IPS-18a (cell line): ENCODE data around the gene GZF1.
A peak's percentile ranks its signal among the peaks of the same experiment; 100 is the strongest.
"Not testable (repeated sequence)": the region's sequence is repeated elsewhere in the genome, so short reads cannot be mapped to it uniquely, and the experiment has no call there.

ENCODE experiments used
- H3K27ac ChIP-seq: one replicate; pipeline ENCODE4 v1.5.1; 2013; ENCODE audit warnings: low read length
- H3K27me3 ChIP-seq: one replicate; pipeline ENCODE4 v1.6.1; 2013; ENCODE audit warnings: mild to moderate bottlenecking, low read length; ENCODE audit not compliant: control insufficient read depth, insufficient read depth
- H3K36me3 ChIP-seq: one replicate; pipeline ENCODE4 v1.6.1; 2013; ENCODE audit warnings: low read depth, low read length; ENCODE audit not compliant: control insufficient read depth
- H3K4me1 ChIP-seq: one replicate; pipeline ENCODE4 v1.6.1; 2013; ENCODE audit warnings: low read depth, low read length; ENCODE audit not compliant: control insufficient read depth
- H3K4me3 ChIP-seq: one replicate; pipeline ENCODE4 v1.5.1; 2013; ENCODE audit warnings: low read length
- H3K9ac ChIP-seq: one replicate; pipeline ENCODE4 v1.6.1; 2013; ENCODE audit warnings: mild to moderate bottlenecking, low read length, moderate library complexity
- H3K9me3 ChIP-seq: one replicate; pipeline ENCODE4 v1.6.1; 2013; ENCODE audit warnings: low read depth, low read length; ENCODE audit not compliant: control insufficient read depth

Gene GZF1

DNA sequence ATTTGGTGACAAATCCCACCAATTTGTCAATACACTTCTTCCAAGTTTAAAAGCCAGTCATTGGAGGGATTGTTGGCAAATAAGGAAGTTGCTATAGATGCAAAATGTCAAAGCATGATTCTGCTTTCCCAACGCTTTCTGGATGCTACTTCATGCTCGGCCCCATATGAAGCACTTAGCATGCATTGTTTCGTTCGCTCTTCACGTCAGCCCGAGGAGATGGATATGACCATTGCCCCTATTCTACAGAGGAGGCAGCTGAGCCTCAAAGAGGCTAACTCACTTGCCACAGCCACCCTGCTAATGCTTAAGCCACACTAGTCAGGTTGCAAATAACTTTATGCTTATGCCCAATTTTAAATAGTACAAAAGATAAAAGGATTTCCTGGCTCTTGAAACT, 14.2 kb upstream of the GZF1 start:
- no peaks in the 10 kb centered on the region for H3K9me3 ChIP-seq
- H3K27me3 ChIP-seq: no peaks in the 10 kb centered on the region
- H3K27ac ChIP-seq: no peak overlapping the region

DNA sequence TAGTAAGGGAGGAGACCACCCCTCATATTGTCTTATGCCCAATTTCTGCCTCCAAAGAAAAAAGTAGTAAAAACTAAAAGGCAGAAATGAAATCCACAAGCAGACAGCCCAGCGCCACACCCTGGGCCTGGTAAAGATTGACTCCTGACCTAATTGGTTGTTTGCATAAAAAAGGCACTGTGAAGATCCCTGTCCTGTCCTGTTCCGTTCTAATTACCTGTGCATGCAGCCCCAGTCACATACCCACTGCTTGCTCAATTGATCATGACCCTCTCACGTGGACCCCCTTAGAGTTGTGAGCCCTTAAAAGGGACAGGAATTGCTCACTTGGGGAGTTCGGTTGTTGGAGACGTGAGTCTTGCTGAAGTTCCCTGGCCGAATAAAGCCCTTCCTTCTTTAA, 13.5 kb upstream of the GZF1 start:
- H3K4me3 ChIP-seq: not testable (repeated sequence)

More for the DNA sequence above, 14.2 kb upstream of the GZF1 start:
- Histone ChIP-seq H3K9ac (no peak overlapping the region), H3K4me1 (peaks cover 9% of the 10 kb centered on the region), H3K36me3 (no peaks in the 10 kb centered on the region), H3K4me3 (no peak overlapping the region)

DNA sequence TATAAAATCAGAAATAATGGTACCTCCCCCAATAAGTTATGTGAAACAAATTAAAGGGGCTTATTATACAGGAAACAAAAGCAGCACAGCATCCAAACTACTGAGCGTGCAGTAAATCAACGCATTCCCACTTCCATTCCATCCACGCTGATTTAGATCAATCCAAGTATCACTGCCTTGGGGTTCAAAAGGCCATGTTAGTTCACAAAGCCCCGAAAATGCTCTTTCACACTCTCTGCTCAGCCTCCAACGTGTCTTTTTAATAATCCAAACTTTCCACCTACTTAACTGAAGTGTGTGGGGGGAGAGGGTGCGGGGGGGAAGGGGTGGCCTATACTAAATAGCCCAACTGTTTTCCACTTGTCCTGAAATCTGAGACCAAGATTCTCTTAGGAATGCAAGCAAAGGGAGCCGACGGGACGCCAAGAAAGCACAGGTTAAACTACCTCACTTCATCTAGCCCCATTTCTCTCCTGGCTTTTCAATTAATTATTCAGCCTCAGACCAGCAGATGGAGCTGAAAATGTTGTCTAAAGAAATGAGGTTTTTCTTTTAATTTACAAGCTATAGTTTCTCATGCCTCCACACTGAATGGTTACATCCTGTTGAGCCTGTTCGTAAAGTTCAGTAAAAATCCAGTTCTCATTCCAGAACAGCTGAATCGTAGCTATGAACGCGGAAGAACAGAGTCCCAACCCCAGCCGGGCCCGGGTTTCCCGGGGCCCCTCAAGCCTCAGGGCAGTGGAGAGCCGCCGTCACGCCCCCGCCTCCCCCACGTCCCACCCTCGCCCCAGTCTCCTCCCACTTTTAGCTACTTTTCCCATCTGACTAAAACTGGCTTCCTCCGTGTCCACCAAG, 12.4 kb upstream of the GZF1 start:
- Histone ChIP-seq H3K4me3 (peak overlapping the region; percentile 90), H3K27ac (peak overlapping the region; percentile 61), H3K27me3 (no peaks in the 10 kb centered on the region), H3K9me3 (no peaks in the 10 kb centered on the region), H3K36me3 (peaks cover 8% of the 10 kb centered on the region), H3K9ac (peak overlapping the region; percentile 67), H3K4me1 (peaks cover 9% of the 10 kb centered on the region)

More for the DNA sequence above, 13.5 kb upstream of the GZF1 start:
- H3K36me3 ChIP-seq, H3K4me1 ChIP-seq, H3K9ac ChIP-seq, H3K27ac ChIP-seq, H3K27me3 ChIP-seq, H3K9me3 ChIP-seq: not testable (repeated sequence)

DNA sequence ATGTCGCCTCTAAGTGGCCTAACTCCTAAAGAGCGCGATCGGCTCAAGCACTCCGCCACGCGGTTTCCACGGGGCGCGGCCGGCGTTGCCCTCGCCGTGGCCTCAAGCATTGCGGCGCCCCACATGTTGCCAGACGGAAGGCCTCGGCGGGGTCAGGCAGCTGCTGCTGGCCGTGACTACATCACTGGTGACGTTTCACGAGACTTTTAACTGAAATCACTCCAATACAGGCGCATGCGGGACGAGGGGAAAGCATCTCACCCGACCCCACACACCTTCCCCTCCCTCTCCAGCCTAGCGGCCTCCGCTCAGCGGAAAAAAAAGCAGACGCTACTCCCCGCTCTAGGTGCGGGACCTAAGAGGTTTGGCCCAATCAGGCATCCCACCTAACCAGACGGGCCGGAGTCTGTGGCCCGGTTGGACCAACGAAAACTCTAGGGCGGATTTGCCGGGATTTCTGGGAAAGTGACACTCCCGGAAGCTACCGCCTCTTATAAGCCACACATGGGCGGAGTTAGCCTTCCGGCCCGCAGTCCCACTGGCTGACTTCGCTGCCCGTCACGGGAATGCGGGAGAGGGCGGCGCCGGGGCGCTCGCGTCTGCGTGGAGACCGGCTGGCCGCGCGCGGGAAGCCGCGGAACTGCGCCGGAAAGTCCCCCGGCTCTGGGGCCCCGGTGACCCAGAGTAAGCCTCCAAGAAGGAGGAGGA, 11.6 kb upstream of the GZF1 start, which contains the start of gene NXT1:
Gene NXT1 (plus strand): TSS at position 596 of the 708 bp plus-strand sequence. CDS start 3,251 bp downstream, outside the sequence.
- H3K36me3 ChIP-seq: peaks cover 16% of the 10 kb centered on the region
- peak within 1 kb of the TSS; percentile 61 for H3K27ac ChIP-seq
- H3K9ac ChIP-seq: peak within 1 kb of the TSS; percentile 67
- no peaks in the 10 kb centered on the region for H3K9me3 ChIP-seq
- peaks cover 9% of the 10 kb centered on the region for H3K4me1 ChIP-seq
- H3K27me3 ChIP-seq: no peaks in the 10 kb centered on the region
- peak within 1 kb of the TSS; percentile 90 for H3K4me3 ChIP-seq

DNA sequence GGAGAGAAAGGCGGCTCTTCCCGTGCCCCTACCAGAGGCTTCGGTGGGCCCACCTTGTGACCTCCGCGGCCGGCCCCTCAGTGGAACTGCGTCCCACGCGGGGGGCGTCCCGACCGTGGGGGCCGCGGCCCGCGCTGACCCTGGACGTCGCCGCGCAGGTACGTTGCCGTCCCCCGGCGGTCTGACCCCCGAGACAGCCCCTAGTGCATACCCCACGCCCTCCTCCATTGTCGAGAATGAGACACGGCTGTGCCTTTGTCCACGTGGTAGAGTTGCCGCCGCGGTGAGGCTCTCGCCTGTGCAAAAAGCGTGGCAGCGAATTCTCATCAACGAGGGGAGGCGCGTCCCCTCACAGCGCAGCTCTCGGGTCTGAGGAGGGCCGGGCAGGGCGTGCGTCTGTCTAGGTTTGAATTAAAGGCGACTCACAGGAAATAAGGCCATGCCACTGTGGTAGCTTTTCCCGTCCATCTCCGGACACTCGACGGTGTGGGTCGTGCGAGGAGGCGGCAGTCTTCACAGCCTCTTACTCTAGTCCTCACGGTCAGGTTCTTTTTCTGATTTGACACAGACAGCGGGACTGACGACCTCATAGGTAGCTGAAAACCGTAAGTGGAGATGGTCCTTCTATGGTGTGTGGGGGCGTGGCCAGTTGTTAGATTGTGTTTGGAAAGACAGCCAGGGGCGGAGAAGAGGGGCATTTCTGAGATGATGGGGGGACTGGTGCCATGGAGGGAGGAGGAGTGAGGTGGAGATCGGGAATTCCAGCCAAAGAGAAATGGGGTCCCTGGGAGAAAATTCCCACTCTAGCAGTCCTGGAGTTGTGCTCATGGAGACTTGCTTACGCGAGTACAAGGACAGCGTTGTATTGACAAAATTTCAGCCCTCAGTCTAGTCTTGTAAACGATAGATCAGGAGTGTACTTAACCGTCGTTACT, 10.8 kb upstream of the GZF1 start:
- H3K36me3 ChIP-seq: peaks cover 22% of the 10 kb centered on the region
- H3K9ac ChIP-seq: peak overlapping the region; percentile 67
- peak overlapping the region; percentile 90 for H3K4me3 ChIP-seq
- no peak overlapping the region for H3K27ac ChIP-seq
- peaks cover 9% of the 10 kb centered on the region for H3K4me1 ChIP-seq
- no peaks in the 10 kb centered on the region for H3K9me3 ChIP-seq
- H3K27me3 ChIP-seq: no peaks in the 10 kb centered on the region

DNA sequence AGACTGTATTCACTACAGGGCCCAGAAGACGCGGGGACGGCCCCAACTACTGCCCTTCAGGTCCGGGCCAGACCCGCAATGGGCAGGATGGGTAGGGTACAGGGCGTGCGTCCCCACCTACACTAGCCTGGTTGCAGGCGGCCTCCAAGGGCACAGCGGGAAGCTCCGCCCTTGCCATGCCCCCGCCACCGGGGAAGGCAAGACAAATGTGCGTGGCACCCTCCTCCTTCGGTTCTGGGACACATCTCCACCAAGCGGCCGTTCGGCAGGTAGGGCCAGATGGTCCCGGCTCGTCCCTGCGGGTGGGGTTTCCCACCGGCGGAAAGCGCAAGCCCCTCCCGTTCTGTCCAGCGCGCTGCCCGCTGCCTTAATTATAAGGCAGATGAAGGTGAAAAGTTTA, 5.8 kb upstream of the GZF1 start:
- Histone ChIP-seq H3K4me3 (no peak overlapping the region), H3K4me1 (peaks cover 10% of the 10 kb centered on the region), H3K27ac (no peak overlapping the region), H3K36me3 (peaks cover 22% of the 10 kb centered on the region), H3K9ac (no peak overlapping the region), H3K9me3 (no peaks in the 10 kb centered on the region), H3K27me3 (no peaks in the 10 kb centered on the region)

DNA sequence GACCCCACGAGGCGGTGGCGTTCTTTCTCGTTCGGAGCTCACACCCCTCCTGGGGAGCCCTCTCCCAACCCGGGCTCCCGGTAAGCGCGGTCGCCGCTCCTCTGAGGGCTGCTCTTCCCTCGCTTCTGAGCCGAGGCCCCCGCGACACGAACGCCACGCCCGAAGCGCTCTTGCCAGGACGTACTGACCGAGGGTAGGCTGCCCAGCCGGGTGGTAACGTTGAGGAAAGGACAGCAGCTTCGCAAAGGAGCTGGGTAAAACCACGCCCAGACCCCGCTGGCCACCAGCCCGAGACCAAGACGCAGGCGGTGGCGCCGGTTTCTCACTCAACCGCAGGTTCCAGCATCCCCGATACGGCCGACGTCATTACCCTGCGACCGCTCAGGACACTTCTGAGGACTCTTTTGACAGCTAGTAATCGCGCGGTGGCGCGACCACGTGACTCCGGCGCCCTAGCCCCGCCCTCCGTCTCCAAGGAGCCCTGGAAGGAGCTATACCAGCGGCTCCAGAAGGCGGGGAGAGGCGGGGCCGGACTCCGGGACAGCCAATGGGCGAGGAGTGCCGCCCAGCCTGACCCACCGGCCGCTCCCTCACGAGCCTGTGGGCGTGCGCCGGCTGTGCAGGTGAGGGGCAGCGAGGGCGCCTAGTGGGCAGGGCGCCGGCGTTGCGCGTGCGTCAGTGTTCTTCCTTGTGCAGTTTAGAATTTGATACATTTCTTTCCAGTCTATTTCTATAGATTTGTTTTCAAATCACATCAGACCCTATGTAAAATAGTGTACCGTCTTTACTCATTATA, 4.0 kb upstream of the GZF1 start:
- peak overlapping the region; percentile 80 for H3K9ac ChIP-seq
- H3K27me3 ChIP-seq: no peaks in the 10 kb centered on the region
- peak overlapping the region; percentile 79 for H3K27ac ChIP-seq
- H3K9me3 ChIP-seq: no peaks in the 10 kb centered on the region
- peaks cover 10% of the 10 kb centered on the region for H3K4me1 ChIP-seq
- peak overlapping the region; percentile 93 for H3K4me3 ChIP-seq
- peaks cover 22% of the 10 kb centered on the region for H3K36me3 ChIP-seq

DNA sequence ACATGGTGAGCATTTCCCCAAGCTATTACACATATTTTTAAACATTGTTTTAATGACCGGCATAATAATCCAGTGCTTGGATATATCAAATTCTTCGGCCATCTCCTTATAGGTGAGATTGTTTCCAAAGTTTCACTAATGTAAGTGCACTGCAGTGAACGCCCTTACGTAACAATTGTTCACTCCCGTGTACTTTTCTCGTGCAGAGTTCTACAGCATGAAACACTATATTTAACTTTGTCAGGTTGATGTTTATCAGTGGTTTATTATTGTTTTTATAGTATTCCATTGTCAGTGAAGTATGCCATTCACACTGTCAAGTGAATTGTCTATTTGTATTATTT, 3.4 kb upstream of the GZF1 start:
- no peak overlapping the region for H3K9ac ChIP-seq
- no peaks in the 10 kb centered on the region for H3K9me3 ChIP-seq
- H3K4me3 ChIP-seq: peak overlapping the region; percentile 58
- no peak overlapping the region for H3K27ac ChIP-seq
- peaks cover 22% of the 10 kb centered on the region for H3K36me3 ChIP-seq
- no peaks in the 10 kb centered on the region for H3K27me3 ChIP-seq
- H3K4me1 ChIP-seq: peaks cover 10% of the 10 kb centered on the region

DNA sequence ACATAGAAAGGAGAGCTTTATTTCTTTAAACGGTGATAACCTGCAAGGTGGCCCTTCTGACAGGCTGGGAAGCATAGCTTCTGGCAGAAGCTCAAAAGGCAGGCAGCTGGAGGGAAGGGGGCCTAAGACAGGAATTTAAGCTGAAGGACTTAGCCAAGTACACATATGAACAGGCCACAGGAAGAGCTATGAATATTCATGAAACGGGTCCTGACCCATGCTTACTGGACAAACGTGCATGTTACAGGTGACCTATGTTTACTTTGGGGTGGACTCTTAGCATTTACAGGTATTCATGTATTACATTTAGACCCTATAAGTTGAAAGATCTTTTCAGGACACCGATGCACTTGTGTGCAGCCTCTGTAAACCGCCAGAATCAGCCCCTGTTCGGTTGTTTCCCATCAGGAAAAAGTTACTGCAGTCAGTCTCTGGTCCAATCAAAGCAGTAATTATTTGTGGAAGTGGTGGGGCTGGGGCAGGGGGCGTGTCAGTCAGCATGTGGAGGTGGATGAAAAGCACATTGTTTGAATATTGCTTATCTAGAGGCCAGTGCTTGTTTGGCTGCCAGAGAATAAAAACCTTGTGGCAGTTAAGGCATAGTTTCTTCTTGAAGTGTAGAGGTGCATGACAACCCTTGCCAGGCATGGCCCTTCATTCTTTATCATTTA, 2.9 kb upstream of the GZF1 start:
- no peaks in the 10 kb centered on the region for H3K9me3 ChIP-seq
- no peak overlapping the region for H3K4me3 ChIP-seq
- no peak overlapping the region for H3K27ac ChIP-seq
- peaks cover 10% of the 10 kb centered on the region for H3K4me1 ChIP-seq
- no peaks in the 10 kb centered on the region for H3K27me3 ChIP-seq
- H3K9ac ChIP-seq: no peak overlapping the region
- peaks cover 19% of the 10 kb centered on the region for H3K36me3 ChIP-seq

DNA sequence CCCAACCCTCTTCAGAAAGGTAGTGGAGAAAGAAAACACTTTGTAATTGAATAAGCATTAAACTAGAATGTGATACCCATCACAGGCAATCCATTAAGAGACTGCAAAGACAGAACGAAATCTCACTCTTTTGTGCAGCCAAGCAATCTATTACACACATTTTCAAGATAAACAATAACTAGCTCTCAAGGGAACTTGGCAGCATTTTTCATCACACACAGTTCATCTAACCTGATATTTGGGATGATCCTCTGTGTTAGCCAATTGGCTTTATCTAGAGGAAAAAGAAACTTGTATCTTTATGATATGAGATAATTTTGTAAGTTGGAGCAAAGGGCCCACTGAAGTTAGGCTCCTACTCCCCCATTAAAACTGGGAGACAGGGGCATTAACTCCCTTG, 1.5 kb upstream of the GZF1 start:
- no peaks in the 10 kb centered on the region for H3K27me3 ChIP-seq
- peak overlapping the region; percentile 87 for H3K4me3 ChIP-seq
- H3K27ac ChIP-seq: no peak overlapping the region
- peaks cover 14% of the 10 kb centered on the region for H3K36me3 ChIP-seq
- H3K9ac ChIP-seq: peak overlapping the region; percentile 90
- H3K9me3 ChIP-seq: no peaks in the 10 kb centered on the region
- H3K4me1 ChIP-seq: peaks cover 10% of the 10 kb centered on the region
